H1 (cell line): ENCODE results near the gene ANK2. TPM values are rescaled to one million over a fixed set of nuclear protein-coding genes. Genes with fewer than 3 reads are reported as not detected.

Source experiments
- CTCF ChIA-PET: fragments of 300-600 bp; sonication (Branson Sonifier 250); formaldehyde crosslinking; loops from one replicate; lab custom pipeline; 2021; ENCODE audit not compliant: partially characterized antibody; lab: Charles Lee
- POLR2A ChIA-PET: fragments of 300-600 bp; sonication (Branson Sonifier 250); formaldehyde crosslinking; loops from one replicate; lab custom pipeline; 2021; ENCODE audit warnings: inconsistent platforms; ENCODE audit not compliant: partially characterized antibody; lab: Charles Lee
- DNase-seq, 2 experiments: peaks; one replicate each; pipeline versions ENCODE4 v3.0.0 to v3.0.0-alpha.2; 2010 to 2022; ENCODE audit warnings: low spot score in 2 of 2, low read depth in 1 of 2, mixed read lengths in 1 of 2
- FAIRE-seq: peaks from 2 replicates; lab custom pipeline; 2011; peaks lifted over from hg19 to GRCh38; lab: Jason Lieb, UNC
- H2AFZ ChIP-seq: 2 replicates; pipeline ENCODE4 v1.8.1; 2012; ENCODE audit warnings: low read length, inconsistent platforms
- H2AK5ac ChIP-seq: 2 replicates; pipeline ENCODE4 v1.6.1; 2013; ENCODE audit warnings: low read depth, low read length
- H2BK120ac ChIP-seq: replicated peaks from 2 replicates; pipeline ENCODE3; 2013; ENCODE audit warnings: low read depth, low read length, inconsistent platforms
- H2BK12ac ChIP-seq: 2 replicates; pipeline ENCODE4 v1.6.1; 2013; ENCODE audit warnings: low read depth, low read length
- H2BK15ac ChIP-seq: 2 replicates; pipeline ENCODE4 v1.6.1; 2013; ENCODE audit warnings: low read length
- H2BK20ac ChIP-seq: 2 replicates; pipeline ENCODE4 v1.6.1; 2013; ENCODE audit warnings: low read length
- H2BK5ac ChIP-seq: 2 replicates; pipeline ENCODE4 v1.6.1; 2013; ENCODE audit warnings: low read depth, low read length
- H3K14ac ChIP-seq: 2 replicates; pipeline ENCODE4 v1.6.1; 2013; ENCODE audit warnings: inconsistent platforms; ENCODE audit not compliant: insufficient read length
- H3K18ac ChIP-seq: 2 replicates; pipeline ENCODE4 v1.6.1; 2013; ENCODE audit warnings: low read length; ENCODE audit errors: extremely low read depth
- H3K23ac ChIP-seq: 2 replicates; pipeline ENCODE4 v1.6.1; 2013; ENCODE audit warnings: inconsistent platforms; ENCODE audit not compliant: insufficient read length
- H3K23me2 ChIP-seq: 2 replicates; pipeline ENCODE4 v1.6.1; 2013; ENCODE audit warnings: low read depth, low read length
- H3K27ac ChIP-seq: 2 replicates; pipeline ENCODE4 v1.6.1; 2011; ENCODE audit warnings: low read depth, low read length, inconsistent platforms
- H3K27me3 ChIP-seq, 4 experiments: replicated peaks in 1 of 4; 1 replicate in 1 of 4; 2 replicates in 3 of 4; pipeline versions ENCODE4 v1.6.1 to v1.8.1; 2011 to 2013; ENCODE audit warnings: low read length in 3 of 4, mild to moderate bottlenecking in 3 of 4, inconsistent platforms in 2 of 4, mixed read lengths in 2 of 4, moderate library complexity in 1 of 4; ENCODE audit not compliant: control insufficient read depth in 3 of 4, insufficient read depth in 3 of 4; ENCODE audit errors: extremely low read depth in 1 of 4
- H3K36me3 ChIP-seq, 4 experiments: 2 replicates each; pipeline versions ENCODE4 v1.6.1 to v1.8.1; 2011 to 2013; ENCODE audit warnings: mild to moderate bottlenecking in 4 of 4, low read length in 3 of 4, moderate library complexity in 2 of 4, control low read depth in 1 of 4, inconsistent platforms in 1 of 4; ENCODE audit not compliant: insufficient read depth in 4 of 4, control insufficient read depth in 2 of 4
- H3K4ac ChIP-seq: replicated peaks from 2 replicates; pipeline ENCODE3; 2013; ENCODE audit warnings: low read length, low read depth, mixed read lengths, inconsistent platforms; ENCODE audit not compliant: insufficient read length
- H3K4me1 ChIP-seq, 4 experiments: replicated peaks in 1 of 4; 1 replicate in 1 of 4; 2 replicates in 3 of 4; pipeline versions ENCODE4 v1.6.1 to v1.8.1; 2011 to 2013; ENCODE audit warnings: low read length in 3 of 4, inconsistent platforms in 2 of 4, mixed read lengths in 1 of 4; ENCODE audit not compliant: insufficient read depth in 4 of 4, control insufficient read depth in 3 of 4
- H3K4me2 ChIP-seq, 2 experiments: 2 replicates each; pipeline versions ENCODE4 v1.6.1 to v1.8.1; 2011 to 2013; ENCODE audit warnings: low read depth in 2 of 2, low read length in 2 of 2, control low read depth in 1 of 2, inconsistent platforms in 1 of 2, mild to moderate bottlenecking in 1 of 2; ENCODE audit not compliant: insufficient read depth in 1 of 2
- H3K4me3 ChIP-seq, 4 experiments: fragments of 200-600, 300-600 bp in 1 of 4; sonication (generic), shearing (Covaris generic), sonication (Bioruptor Twin) in 1 of 4; 2 replicates each; pipeline versions ENCODE4 v1.5.1 to v1.8.1; 2011 to 2016; ENCODE audit warnings: low read length in 4 of 4, low read depth in 3 of 4, control low read depth in 2 of 4, inconsistent platforms in 2 of 4, mild to moderate bottlenecking in 2 of 4, mixed read lengths in 1 of 4, moderate library complexity in 1 of 4; ENCODE audit not compliant: insufficient read depth in 2 of 4; ENCODE audit errors: extremely low read depth in 1 of 4
- H3K56ac ChIP-seq: replicated peaks from 2 replicates; pipeline ENCODE3; 2013; ENCODE audit warnings: low read depth, mild to moderate bottlenecking, mixed read lengths, low read length, inconsistent platforms; ENCODE audit not compliant: insufficient read length
- H3K79me1 ChIP-seq: 2 replicates; pipeline ENCODE4 v1.6.1; 2013; ENCODE audit warnings: low read depth, low read length, control low read depth
- H3K79me2 ChIP-seq, 2 experiments: 2 replicates each; pipeline versions ENCODE4 v1.6.1 to v1.8.1; 2012 to 2013; ENCODE audit warnings: low read length in 2 of 2, mild to moderate bottlenecking in 2 of 2, inconsistent platforms in 1 of 2; ENCODE audit not compliant: insufficient read depth in 2 of 2, control insufficient read depth in 1 of 2
- H3K9ac ChIP-seq, 4 experiments: replicated peaks in 1 of 4; 1 replicate in 1 of 4; 2 replicates in 3 of 4; pipeline versions ENCODE4 v1.6.1 to v1.8.1; 2011 to 2013; ENCODE audit warnings: low read depth in 3 of 4, low read length in 3 of 4, control low read depth in 2 of 4, mild to moderate bottlenecking in 2 of 4, moderate library complexity in 2 of 4, inconsistent platforms in 1 of 4; ENCODE audit errors: extremely low read depth in 1 of 4
- H3K9me3 ChIP-seq, 2 experiments: 2 replicates each; pipeline versions ENCODE4 v1.6.1 to v1.8.1; 2012 to 2013; ENCODE audit warnings: mild to moderate bottlenecking in 2 of 2, moderate library complexity in 2 of 2, control low read depth in 1 of 2, inconsistent platforms in 1 of 2, low read depth in 1 of 2, low read length in 1 of 2, mixed read lengths in 1 of 2; ENCODE audit not compliant: insufficient read depth in 2 of 2
- H4K20me1 ChIP-seq, 2 experiments: replicated peaks in 1 of 2; 2 replicates each; pipeline versions ENCODE3 to v1.8.1; 2011 to 2013; ENCODE audit warnings: inconsistent platforms in 2 of 2, low read length in 2 of 2, mild to moderate bottlenecking in 1 of 2; ENCODE audit not compliant: insufficient read depth in 2 of 2, control insufficient read depth in 1 of 2
- H4K5ac ChIP-seq: 2 replicates; pipeline ENCODE4 v1.6.1; 2013; ENCODE audit warnings: low read length, low read depth, mixed read lengths, inconsistent platforms; ENCODE audit not compliant: insufficient read length
- H4K8ac ChIP-seq: 2 replicates; pipeline ENCODE4 v1.8.0; 2013; ENCODE audit warnings: mild to moderate bottlenecking, moderate library complexity, low read length, inconsistent platforms; ENCODE audit not compliant: insufficient read depth; ENCODE audit errors: extremely low read depth
- H4K91ac ChIP-seq: replicated peaks from 2 replicates; pipeline ENCODE3; 2013; ENCODE audit warnings: low read length, mixed read lengths, inconsistent platforms; ENCODE audit not compliant: insufficient read length
- BACH1 ChIP-seq: IDR thresholded peaks from 2 replicates; pipeline ENCODE4 v1.6.1; 2012; ENCODE audit warnings: low read length, improper control_type of control experiment
- BCL11A ChIP-seq, 2 experiments: IDR thresholded peaks; one replicate each; pipeline ENCODE4 v1.6.1; 2011; ENCODE audit warnings: low read depth in 2 of 2, low read length in 2 of 2, mild to moderate bottlenecking in 2 of 2
- EGR1 ChIP-seq: IDR thresholded peaks from 2 replicates; pipeline ENCODE4 v1.6.1; 2011; ENCODE audit warnings: low read depth, low read length, borderline replicate concordance
- EZH2 ChIP-seq: fragments of 200-600 bp; sonication (generic); IDR thresholded peaks from 2 replicates; pipeline ENCODE4 v1.7.1; 2012; ENCODE audit warnings: low read depth, mild to moderate bottlenecking, moderate library complexity, low read length, inconsistent platforms; ENCODE audit not compliant: severe bottlenecking
- NRF1 ChIP-seq: IDR thresholded peaks from 2 replicates; pipeline ENCODE4 v1.6.1; 2011; ENCODE audit warnings: mild to moderate bottlenecking, low read depth, low read length, improper control_type of control experiment
- PHF8 ChIP-seq: fragments of 200-600 bp; sonication (generic); conservative IDR thresholded peaks from 2 replicates; pipeline ENCODE4 v1.7.1; 2012; ENCODE audit warnings: low read depth, mild to moderate bottlenecking, inconsistent platforms, low read length, moderate library complexity
- RXRA ChIP-seq: IDR thresholded peaks from 2 replicates; pipeline ENCODE4 v1.6.1; 2011; ENCODE audit warnings: low read depth, mild to moderate bottlenecking, low read length, moderate library complexity; ENCODE audit not compliant: insufficient read depth
- SIRT6 ChIP-seq: IDR thresholded peaks from one replicate; pipeline ENCODE4 v1.7.1; 2012; ENCODE audit warnings: low read length, inconsistent platforms
- SP1 ChIP-seq: IDR thresholded peaks from 2 replicates; pipeline ENCODE4 v1.6.1; 2011; ENCODE audit warnings: low read depth, low read length
- SRF ChIP-seq: IDR thresholded peaks from 2 replicates; pipeline ENCODE4 v1.6.1; 2011; ENCODE audit warnings: mild to moderate bottlenecking, low read depth, low read length, moderate library complexity
- TCF12 ChIP-seq: IDR thresholded peaks from 2 replicates; pipeline ENCODE4 v1.6.1; 2011; ENCODE audit warnings: low read depth, mild to moderate bottlenecking, low read length
- WGBS, 2 experiments: shearing (Covaris generic) in 1 of 2; methylation state at CpG; one replicate each; pipeline versions ENCODE4 v1.1.6 to v1.1.7; 2013 to 2015; ENCODE audit warnings: low lambda C conversion rate in 2 of 2, mixed read lengths in 2 of 2, inconsistent platforms in 1 of 2, low coverage in 1 of 2, missing lambda C conversion rate in 1 of 2; ENCODE audit not compliant: insufficient replicate concordance in 2 of 2, insufficient coverage in 1 of 2, insufficient read length in 1 of 2; ENCODE audit errors: extremely low coverage in 1 of 2, missing lambda C conversion rate in 1 of 2; 5-methylcytosine and 5-hydroxymethylcytosine counted together
- polyA plus RNA-seq, 7 experiments: library from polyadenylated mRNA; depleted of rRNA in 3 of 7; stranded (reverse) in 5 of 7; unstranded in 2 of 7; fragments of >200 nt in 5 of 7; fragments of 200-250 nt in 2 of 7; gene quantifications; 1 replicate in 5 of 7; 2 replicates in 1 of 7; 4 replicates in 1 of 7; pipeline versions ENCODE4 v1.2.1 to v1.2.3, GENCODE V29; 2011 to 2013; ENCODE audit warnings: missing spikeins in 2 of 7, mixed read lengths in 2 of 7
- total RNA-seq: library from RNA; stranded (reverse); fragmentation: NEBNext Ultra II Directional; extraction: Animal tissue kit (Norgen Biotek cat#: 25700); gene quantifications from 2 replicates; pipeline ENCODE4 v1.2.1, GENCODE V29; 2021
- TF ChIP-seq, protein P1 (sequence below), 3 experiments: IDR thresholded peaks; 1 replicate in 2 of 3; 2 replicates in 1 of 3; pipeline versions ENCODE4 v1.5.1 to v1.6.1; 2011; ENCODE audit warnings: low read length in 3 of 3, mild to moderate bottlenecking in 3 of 3, inconsistent platforms in 2 of 3, low read depth in 1 of 3, moderate library complexity in 1 of 3; ENCODE audit not compliant: insufficient read depth in 1 of 3; ENCODE audit errors: control extremely low read depth in 1 of 3

Gene ANK2
- total and polyA plus RNA-seq, 2 of the 8 experiments (the other 6 are each of a cell fraction or from before 2014, with no cell fraction given) = 14.2 to 35.1 TPM

DNA sequence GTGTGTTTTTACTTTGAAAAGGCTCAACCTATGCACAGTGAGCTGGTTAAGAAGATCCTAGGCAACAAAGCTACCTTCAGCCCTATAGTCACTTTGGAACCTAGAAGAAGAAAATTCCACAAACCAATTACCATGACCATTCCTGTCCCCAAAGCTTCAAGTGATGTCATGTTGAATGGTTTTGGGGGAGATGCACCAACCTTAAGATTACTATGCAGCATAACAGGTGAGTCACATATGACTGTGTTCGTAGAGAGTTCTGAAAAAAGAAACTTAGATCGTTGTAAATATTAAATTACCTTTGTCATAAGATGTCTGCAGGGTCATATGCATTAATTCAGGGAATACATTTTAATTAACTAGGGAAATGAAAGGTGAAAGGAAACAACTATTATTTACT is 287.1 kb downstream of the ANK2 start:
- no peak overlapping the region for H3K27ac ChIP-seq
- H4K20me1 ChIP-seq = no peaks in the 10 kb centered on the region
- H2BK15ac ChIP-seq = no peak overlapping the region
- no peak overlapping the region for H3K4me2 ChIP-seq
- DNase-seq (no peak), FAIRE-seq (no peak)
- no peaks in the 10 kb centered on the region for H3K79me2 ChIP-seq
- H3K9ac ChIP-seq = no peak overlapping the region
- H4K91ac ChIP-seq = no peak overlapping the region
- H4K5ac ChIP-seq = no peak overlapping the region
- peaks cover 0 to 3% (median 2%) of the 10 kb centered on the region in 4 experiments; a peak in 5 of 7 replicates for H3K4me1 ChIP-seq
- no peaks in the 10 kb centered on the region for H3K27me3 ChIP-seq
- WGBS, 2 experiments = 93% methylated on average over 2 of the region's 2 CpGs; no CpG with 5 or more reads in 1 of the 2 experiments
- H2BK12ac ChIP-seq = no peak overlapping the region
- no peaks in the 10 kb centered on the region for H3K9me3 ChIP-seq
- no peak overlapping the region for H2AFZ ChIP-seq
- no peak overlapping the region for H2BK5ac ChIP-seq
- no peak overlapping the region for H3K4me3 ChIP-seq
- no peak overlapping the region for H3K56ac ChIP-seq
- ChIA-PET CTCF (interaction anchor here (0.8 to 1.6 kb wide), 4 partner anchors 9 to 31 kb away, joined by 3 to 7 read pairs (median 3); no protein-coding TSS in a partner anchor), POLR2A (no interaction called here)
- no peak overlapping the region for H3K18ac ChIP-seq
- H4K8ac ChIP-seq = no peak overlapping the region
- H3K14ac ChIP-seq = no peak overlapping the region
- peaks cover 3 to 56% (median 18%) of the 10 kb centered on the region in 4 experiments; a peak in 6 of 8 replicates for H3K36me3 ChIP-seq
- no peak overlapping the region for H2AK5ac ChIP-seq
- no peaks in the 10 kb centered on the region; the same call in 1 of the 2 replicates for H3K23me2 ChIP-seq
- no peak overlapping the region for H3K23ac ChIP-seq
- no peak overlapping the region for H3K4ac ChIP-seq
- H2BK20ac ChIP-seq = no peak overlapping the region
- H3K79me1 ChIP-seq = no peaks in the 10 kb centered on the region
- H2BK120ac ChIP-seq = no peak overlapping the region
- TF ChIP-seq PHF8 (no peak), EGR1 (no peak), SP1 (no peak), SRF (no peak), BCL11A (IDR thresholded peaks at IDR 0.05; ENCODE audit: low read depth in 2 of 2, low read length in 2 of 2) (no peak), NRF1 (no peak), BACH1 (no peak), RXRA (no peak), EZH2 (no peak), TCF12 (no peak), SIRT6 (no peak)
- TF ChIP-seq, protein P1, sequence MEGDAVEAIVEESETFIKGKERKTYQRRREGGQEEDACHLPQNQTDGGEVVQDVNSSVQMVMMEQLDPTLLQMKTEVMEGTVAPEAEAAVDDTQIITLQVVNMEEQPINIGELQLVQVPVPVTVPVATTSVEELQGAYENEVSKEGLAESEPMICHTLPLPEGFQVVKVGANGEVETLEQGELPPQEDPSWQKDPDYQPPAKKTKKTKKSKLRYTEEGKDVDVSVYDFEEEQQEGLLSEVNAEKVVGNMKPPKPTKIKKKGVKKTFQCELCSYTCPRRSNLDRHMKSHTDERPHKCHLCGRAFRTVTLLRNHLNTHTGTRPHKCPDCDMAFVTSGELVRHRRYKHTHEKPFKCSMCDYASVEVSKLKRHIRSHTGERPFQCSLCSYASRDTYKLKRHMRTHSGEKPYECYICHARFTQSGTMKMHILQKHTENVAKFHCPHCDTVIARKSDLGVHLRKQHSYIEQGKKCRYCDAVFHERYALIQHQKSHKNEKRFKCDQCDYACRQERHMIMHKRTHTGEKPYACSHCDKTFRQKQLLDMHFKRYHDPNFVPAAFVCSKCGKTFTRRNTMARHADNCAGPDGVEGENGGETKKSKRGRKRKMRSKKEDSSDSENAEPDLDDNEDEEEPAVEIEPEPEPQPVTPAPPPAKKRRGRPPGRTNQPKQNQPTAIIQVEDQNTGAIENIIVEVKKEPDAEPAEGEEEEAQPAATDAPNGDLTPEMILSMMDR (IDR thresholded peaks at IDR 0.05; ENCODE audit: control extremely low read depth in 1 of 3, insufficient read depth in 1 of 3, low read depth in 1 of 3, low read length in 3 of 3) = no peak
